ENCODE results near the gene ATP1A1. TPM values are rescaled to one million over a fixed set of nuclear protein-coding genes. Genes with fewer than 3 reads are reported as not detected.

ATP1A1 gene
- total RNA-seq: 216 and 239 TPM in 2 replicates

DNA sequence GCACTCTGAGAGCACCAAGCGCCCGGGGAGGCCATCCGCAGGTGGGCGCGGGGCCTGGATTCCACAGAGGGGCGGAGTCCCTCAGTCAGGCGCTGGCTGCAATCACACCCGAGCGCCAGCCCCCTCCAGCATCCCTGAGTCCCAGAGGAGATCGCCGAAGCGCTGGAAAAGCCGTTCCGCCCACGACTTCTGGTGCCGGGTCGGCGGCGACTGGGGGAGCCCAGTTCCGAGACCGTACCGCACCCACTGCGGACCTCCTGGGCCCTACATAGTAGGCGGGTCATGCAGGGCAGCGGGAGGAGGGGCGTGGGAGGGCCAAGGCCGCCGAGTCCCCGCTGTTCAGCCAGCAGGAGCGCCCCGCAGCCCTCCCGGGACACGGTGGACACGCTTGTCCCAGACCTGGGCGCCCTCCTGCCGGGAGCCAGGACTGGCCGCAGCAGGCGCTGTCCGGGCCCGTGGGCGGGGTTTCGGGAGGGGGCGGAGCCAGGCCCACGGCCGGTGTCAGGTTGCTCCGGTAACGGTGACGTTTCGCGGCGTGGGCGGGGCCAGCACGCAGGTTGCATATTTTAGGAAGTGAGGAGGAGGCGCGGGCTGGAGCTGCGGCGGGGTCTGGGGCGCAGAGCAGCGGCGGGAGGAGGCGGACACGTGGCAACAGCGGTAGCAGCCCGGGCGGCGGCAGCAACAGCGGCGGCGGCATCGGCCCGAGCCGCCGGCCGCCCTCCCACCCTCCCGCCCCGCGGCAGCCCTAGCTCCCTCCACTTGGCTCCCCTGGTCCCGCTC is at the start of gene ATP1A1:
ATP1A1 (plus strand) TSS at position 594 of the 780 bp plus-strand sequence. CDS start 268 bp downstream, outside the sequence.
- H3K4me3 ChIP-seq (ENCODE audit: low read depth, low read length): peak within 1 kb of the TSS; percentile 71
- H3K36me3 ChIP-seq (ENCODE audit: control insufficient read depth, insufficient read depth, low read length): peaks cover 2% of the 10 kb centered on the region
- TF ChIP-seq, protein P1, sequence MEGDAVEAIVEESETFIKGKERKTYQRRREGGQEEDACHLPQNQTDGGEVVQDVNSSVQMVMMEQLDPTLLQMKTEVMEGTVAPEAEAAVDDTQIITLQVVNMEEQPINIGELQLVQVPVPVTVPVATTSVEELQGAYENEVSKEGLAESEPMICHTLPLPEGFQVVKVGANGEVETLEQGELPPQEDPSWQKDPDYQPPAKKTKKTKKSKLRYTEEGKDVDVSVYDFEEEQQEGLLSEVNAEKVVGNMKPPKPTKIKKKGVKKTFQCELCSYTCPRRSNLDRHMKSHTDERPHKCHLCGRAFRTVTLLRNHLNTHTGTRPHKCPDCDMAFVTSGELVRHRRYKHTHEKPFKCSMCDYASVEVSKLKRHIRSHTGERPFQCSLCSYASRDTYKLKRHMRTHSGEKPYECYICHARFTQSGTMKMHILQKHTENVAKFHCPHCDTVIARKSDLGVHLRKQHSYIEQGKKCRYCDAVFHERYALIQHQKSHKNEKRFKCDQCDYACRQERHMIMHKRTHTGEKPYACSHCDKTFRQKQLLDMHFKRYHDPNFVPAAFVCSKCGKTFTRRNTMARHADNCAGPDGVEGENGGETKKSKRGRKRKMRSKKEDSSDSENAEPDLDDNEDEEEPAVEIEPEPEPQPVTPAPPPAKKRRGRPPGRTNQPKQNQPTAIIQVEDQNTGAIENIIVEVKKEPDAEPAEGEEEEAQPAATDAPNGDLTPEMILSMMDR (IDR thresholded peaks at IDR 0.05; ENCODE audit: insufficient read depth, low read length, poor library complexity, severe bottlenecking): no peak
- no peaks in the 10 kb centered on the region for H3K27me3 ChIP-seq (ENCODE audit: control insufficient read depth, insufficient read depth, low read length)
- DNase-seq (ENCODE audit: low read depth): peak; percentile 54

DNA sequence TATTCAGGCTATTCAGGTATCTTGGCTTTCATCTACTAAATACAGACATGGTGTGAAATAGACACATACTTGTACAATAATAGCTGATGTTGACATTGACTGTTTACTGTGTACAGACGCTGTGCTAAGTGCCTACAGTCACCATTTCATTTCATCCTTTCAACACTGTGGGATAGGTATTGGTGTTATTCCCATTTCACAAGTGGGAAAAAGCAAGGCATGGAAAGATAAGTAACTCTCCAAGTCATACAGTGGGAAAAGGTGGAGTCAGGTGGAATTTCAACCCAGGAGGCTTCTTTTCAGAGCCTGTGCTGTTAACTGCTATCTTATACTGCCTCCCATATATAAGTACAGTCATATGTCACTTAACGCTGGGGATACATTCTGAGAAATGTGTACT is 49.6 kb upstream of the ATP1A1 start:
- H3K36me3 ChIP-seq (ENCODE audit: control insufficient read depth, insufficient read depth, low read length): no peaks in the 10 kb centered on the region
- H3K27me3 ChIP-seq (ENCODE audit: control insufficient read depth, insufficient read depth, low read length): no peaks in the 10 kb centered on the region
- no peak overlapping the region for H3K4me3 ChIP-seq (ENCODE audit: low read depth, low read length)
- TF ChIP-seq, protein P1 (IDR thresholded peaks at IDR 0.05; ENCODE audit: insufficient read depth, low read length, poor library complexity, severe bottlenecking): no peak
- no peak for DNase-seq (ENCODE audit: low read depth)

DNA sequence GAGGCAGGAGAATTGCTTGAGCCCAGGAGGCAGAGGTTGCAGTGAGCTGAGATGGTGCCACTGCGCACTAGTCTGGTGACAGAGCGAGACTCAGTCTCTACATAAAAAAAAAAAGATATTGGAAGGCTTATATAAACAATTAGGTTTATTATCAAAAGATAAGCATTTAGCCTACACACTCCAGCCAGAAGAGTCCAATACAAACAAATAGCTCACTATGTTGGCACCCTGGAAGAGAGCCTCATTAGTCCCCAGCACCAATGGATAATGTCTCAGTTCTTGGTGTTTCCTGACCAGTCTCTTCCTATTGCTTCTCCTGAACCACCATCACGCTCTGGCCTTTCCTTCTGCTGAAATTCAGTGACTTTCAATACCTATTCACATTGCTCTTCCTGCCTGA is 48.6 kb upstream of the ATP1A1 start:
- TF ChIP-seq, protein P1 (IDR thresholded peaks at IDR 0.05; ENCODE audit: insufficient read depth, low read length, poor library complexity, severe bottlenecking): no peak
- Histone ChIP-seq H3K27me3 (ENCODE audit: control insufficient read depth, insufficient read depth, low read length) (no peaks in the 10 kb centered on the region), H3K4me3 (ENCODE audit: low read depth, low read length) (no peak overlapping the region), H3K36me3 (ENCODE audit: control insufficient read depth, insufficient read depth, low read length) (no peaks in the 10 kb centered on the region)
- DNase-seq (ENCODE audit: low read depth): no peak

DNA sequence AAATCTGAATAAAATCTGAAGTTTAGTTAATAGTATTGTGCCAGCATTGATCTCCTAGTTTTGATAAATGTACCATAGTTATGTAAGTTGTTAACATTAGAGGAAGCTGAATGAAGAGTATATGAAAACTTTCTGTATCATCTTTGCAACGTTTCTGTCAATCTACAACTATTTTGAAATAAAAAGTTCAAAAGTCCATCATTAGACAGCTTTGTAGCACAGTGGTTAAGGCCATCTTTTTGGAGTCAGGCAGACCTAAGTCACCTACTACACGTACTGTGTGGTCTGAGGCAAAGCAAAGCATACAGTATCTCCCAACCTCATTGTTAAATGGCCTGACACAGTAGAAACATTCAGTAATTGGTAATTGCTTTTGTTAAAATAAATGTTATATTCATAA is 47.9 kb upstream of the ATP1A1 start:
- DNase-seq (ENCODE audit: low read depth): no peak

DNA sequence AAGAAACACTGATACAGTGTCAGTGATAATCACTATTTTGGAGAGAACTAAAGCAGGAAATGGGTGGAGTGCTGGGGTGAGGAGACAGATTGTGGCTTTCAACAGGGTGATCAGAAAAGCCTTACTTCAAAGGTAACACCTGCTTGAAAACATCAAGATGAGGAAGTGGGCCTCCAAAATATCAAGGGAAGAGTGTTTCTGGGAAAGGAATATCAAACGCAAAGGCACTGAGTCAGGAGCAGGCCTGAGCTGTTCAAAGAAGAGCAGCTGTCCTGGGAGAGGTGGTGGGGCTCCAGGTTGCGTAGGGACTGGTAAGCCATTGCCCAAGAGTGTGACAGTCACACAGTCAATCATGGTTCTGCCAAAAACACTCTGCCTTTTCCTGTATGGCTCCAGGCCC is 47.1 kb upstream of the ATP1A1 start:
- no peak overlapping the region for H3K4me3 ChIP-seq (ENCODE audit: low read depth, low read length)
- TF ChIP-seq, protein P1 (IDR thresholded peaks at IDR 0.05; ENCODE audit: insufficient read depth, low read length, poor library complexity, severe bottlenecking): no peak
- DNase-seq (ENCODE audit: low read depth): no peak

More for the DNA sequence above, 47.9 kb upstream of the ATP1A1 start:
- Histone ChIP-seq H3K27me3 (ENCODE audit: control insufficient read depth, insufficient read depth, low read length) (no peaks in the 10 kb centered on the region), H3K36me3 (ENCODE audit: control insufficient read depth, insufficient read depth, low read length) (no peaks in the 10 kb centered on the region), H3K4me3 (ENCODE audit: low read depth, low read length) (no peak overlapping the region)
- TF ChIP-seq, protein P1 (IDR thresholded peaks at IDR 0.05; ENCODE audit: insufficient read depth, low read length, poor library complexity, severe bottlenecking): no peak

DNA sequence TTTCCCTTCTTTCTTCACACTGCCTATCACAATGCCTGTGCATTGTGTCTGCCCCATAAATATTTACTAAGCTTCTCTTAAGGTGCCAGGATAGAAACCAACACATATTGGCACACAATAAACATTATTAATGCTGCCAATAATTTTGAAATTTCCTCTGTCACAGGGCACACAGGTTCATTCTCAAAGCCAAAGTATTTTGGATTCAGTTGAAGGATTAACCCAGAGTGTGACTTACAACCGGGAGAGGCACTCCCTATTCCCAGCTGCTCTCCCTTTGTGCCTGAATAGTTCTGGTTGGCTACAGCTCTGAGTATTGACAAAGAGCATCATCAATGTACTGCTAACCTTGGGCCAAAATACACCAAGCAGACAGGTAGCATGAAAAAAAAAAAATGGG is 46.6 kb upstream of the ATP1A1 start:
- no peaks in the 10 kb centered on the region for H3K36me3 ChIP-seq (ENCODE audit: control insufficient read depth, insufficient read depth, low read length)
- no peaks in the 10 kb centered on the region for H3K27me3 ChIP-seq (ENCODE audit: control insufficient read depth, insufficient read depth, low read length)
- TF ChIP-seq, protein P1 (IDR thresholded peaks at IDR 0.05; ENCODE audit: insufficient read depth, low read length, poor library complexity, severe bottlenecking): no peak
- DNase-seq (ENCODE audit: low read depth): no peak
- H3K4me3 ChIP-seq (ENCODE audit: low read depth, low read length): no peak overlapping the region

More for the DNA sequence above, 47.1 kb upstream of the ATP1A1 start:
- Histone ChIP-seq H3K36me3 (ENCODE audit: control insufficient read depth, insufficient read depth, low read length) (no peaks in the 10 kb centered on the region), H3K27me3 (ENCODE audit: control insufficient read depth, insufficient read depth, low read length) (no peaks in the 10 kb centered on the region)
